ENCODE results near the gene ATAD1. TPM values are rescaled to one million over a fixed set of nuclear protein-coding genes. Genes with fewer than 3 reads are reported as not detected.

ATAD1 gene
- total and polyA plus RNA-seq, 10 of the 15 experiments (the other 5 are each of a cell fraction or from before 2014, with no cell fraction given), result 24.7 to 59.3 (median 41.1) TPM

DNA sequence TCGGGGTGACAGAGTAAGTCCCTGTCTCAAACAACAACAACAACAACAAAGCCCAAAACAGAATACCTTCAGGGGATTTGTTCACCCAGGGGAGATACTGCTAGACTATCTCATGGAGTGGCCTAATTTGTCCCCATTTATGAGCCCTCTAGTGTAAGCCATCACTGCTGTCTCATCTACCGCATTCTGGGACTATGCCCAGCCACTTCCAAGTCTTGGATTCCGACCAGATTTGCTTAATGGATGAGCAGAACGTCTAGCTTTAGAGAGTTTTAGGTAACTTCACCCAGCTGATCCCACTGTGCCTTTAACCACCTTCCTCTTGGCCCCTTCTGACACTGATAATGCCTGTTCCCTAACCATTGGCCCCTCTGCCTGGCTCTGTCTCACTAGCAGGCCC lies 111.3 kb downstream of the ATAD1 start:
- H3K4me2 ChIP-seq (ENCODE audit: control insufficient read depth, insufficient read depth), result no peak overlapping the region
- no peak overlapping the region for H3K27ac ChIP-seq (ENCODE audit: control insufficient read depth, insufficient read depth)
- CTCF ChIA-PET, result no interaction called here
- no peak overlapping the region for H2AFZ ChIP-seq (ENCODE audit: control insufficient read depth, low read depth, low read length)
- no peaks in the 10 kb centered on the region for H3K9me3 ChIP-seq (replicated peaks; ENCODE audit: control insufficient read depth, insufficient read depth, low read length)
- no peaks in the 10 kb centered on the region for H3K79me2 ChIP-seq (ENCODE audit: control insufficient read depth, insufficient read depth, low read length)
- FAIRE-seq, result no peak
- no peak overlapping the region for H3K9ac ChIP-seq (ENCODE audit: control insufficient read depth, insufficient read depth, low read length)
- RAD21 ChIA-PET (ENCODE audit: unreplicated experiment), result no interaction called here
- H3K36me3 ChIP-seq (ENCODE audit: control insufficient read depth in 2 of 2, insufficient read depth in 2 of 2, low read length in 1 of 2), result no peaks in the 10 kb centered on the region
- 27% methylated on average over 4 of the region's 4 CpGs for WGBS (ENCODE audit: insufficient coverage, insufficient replicate concordance, low lambda C conversion rate, missing lambda C conversion rate)
- POLR2A ChIA-PET, result no interaction called here
- BruUV-seq (replicated peaks), result no TSS peak
- no peaks in the 10 kb centered on the region for H3K4me1 ChIP-seq (ENCODE audit: control insufficient read depth, insufficient read depth, low read length)
- in situ Hi-C loops (cut with MboI), result no loop called here
- no peak for DNase-seq (ENCODE audit: low read depth, low spot score)
- TF ChIP-seq CHD1 (IDR thresholded peaks at IDR 0.05; ENCODE audit: low read depth, low read length) (no peak), SMARCA5 (IDR thresholded peaks at IDR 0.05) (no peak), KDM1A (IDR thresholded peaks at IDR 0.05; ENCODE audit: borderline replicate concordance) (no peak), GABPA (IDR thresholded peaks at IDR 0.05; ENCODE audit: low read depth) (no peak), ZSCAN29 (IDR thresholded peaks at IDR 0.05) (no peak), NFYA (IDR thresholded peaks at IDR 0.05; ENCODE audit: borderline replicate concordance, low read depth, low read length) (no peak), HCFC1 (IDR thresholded peaks at IDR 0.05; ENCODE audit: low read length) (no peak), KAT2A (conservative IDR thresholded peaks at IDR 0.05; ENCODE audit: control insufficient read depth, low read depth, low read length) (no peak), ZBTB33 (IDR thresholded peaks at IDR 0.05) (no peak), NR2C2 (IDR thresholded peaks at IDR 0.05; ENCODE audit: borderline replicate concordance, control insufficient read depth, insufficient read length, low read depth) (no peak), YBX1 (IDR thresholded peaks at IDR 0.05) (no peak), DPF2 (IDR thresholded peaks at IDR 0.05) (no peak)
- TF ChIP-seq, protein P1, sequence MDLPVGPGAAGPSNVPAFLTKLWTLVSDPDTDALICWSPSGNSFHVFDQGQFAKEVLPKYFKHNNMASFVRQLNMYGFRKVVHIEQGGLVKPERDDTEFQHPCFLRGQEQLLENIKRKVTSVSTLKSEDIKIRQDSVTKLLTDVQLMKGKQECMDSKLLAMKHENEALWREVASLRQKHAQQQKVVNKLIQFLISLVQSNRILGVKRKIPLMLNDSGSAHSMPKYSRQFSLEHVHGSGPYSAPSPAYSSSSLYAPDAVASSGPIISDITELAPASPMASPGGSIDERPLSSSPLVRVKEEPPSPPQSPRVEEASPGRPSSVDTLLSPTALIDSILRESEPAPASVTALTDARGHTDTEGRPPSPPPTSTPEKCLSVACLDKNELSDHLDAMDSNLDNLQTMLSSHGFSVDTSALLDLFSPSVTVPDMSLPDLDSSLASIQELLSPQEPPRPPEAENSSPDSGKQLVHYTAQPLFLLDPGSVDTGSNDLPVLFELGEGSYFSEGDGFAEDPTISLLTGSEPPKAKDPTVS (IDR thresholded peaks at IDR 0.05; ENCODE audit: low read depth, low read length), result no peak
- TF ChIP-seq, protein P2, sequence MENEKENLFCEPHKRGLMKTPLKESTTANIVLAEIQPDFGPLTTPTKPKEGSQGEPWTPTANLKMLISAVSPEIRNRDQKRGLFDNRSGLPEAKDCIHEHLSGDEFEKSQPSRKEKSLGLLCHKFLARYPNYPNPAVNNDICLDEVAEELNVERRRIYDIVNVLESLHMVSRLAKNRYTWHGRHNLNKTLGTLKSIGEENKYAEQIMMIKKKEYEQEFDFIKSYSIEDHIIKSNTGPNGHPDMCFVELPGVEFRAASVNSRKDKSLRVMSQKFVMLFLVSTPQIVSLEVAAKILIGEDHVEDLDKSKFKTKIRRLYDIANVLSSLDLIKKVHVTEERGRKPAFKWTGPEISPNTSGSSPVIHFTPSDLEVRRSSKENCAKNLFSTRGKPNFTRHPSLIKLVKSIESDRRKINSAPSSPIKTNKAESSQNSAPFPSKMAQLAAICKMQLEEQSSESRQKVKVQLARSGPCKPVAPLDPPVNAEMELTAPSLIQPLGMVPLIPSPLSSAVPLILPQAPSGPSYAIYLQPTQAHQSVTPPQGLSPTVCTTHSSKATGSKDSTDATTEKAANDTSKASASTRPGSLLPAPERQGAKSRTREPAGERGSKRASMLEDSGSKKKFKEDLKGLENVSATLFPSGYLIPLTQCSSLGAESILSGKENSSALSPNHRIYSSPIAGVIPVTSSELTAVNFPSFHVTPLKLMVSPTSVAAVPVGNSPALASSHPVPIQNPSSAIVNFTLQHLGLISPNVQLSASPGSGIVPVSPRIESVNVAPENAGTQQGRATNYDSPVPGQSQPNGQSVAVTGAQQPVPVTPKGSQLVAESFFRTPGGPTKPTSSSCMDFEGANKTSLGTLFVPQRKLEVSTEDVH (IDR thresholded peaks at IDR 0.05; ENCODE audit: low read depth, partially characterized antibody), result no peak
- SMC1A ChIA-PET (ENCODE audit: uncharacterized antibody, unreplicated experiment), result no interaction called here
- ATAC-seq, result no peak
- no peak overlapping the region for H3K4me3 ChIP-seq
- intact Hi-C loops (cut with micrococcal nuclease; ENCODE audit: unreplicated experiment), result no loop called here
- no peaks in the 10 kb centered on the region for H3K27me3 ChIP-seq (replicated peaks in 1 of 2; ENCODE audit: control insufficient read depth in 2 of 2, insufficient read depth in 2 of 2, low read length in 1 of 2)
- H4K20me1 ChIP-seq (ENCODE audit: control insufficient read depth, insufficient read depth), result no peaks in the 10 kb centered on the region

Measured in GM12878 (cell line).